KOPT-K1 (cell line): ENCODE measurements around the gene HOATZ.

Experiments
- H3K27ac ChIP-seq: fragments of 200-600 bp; sonication (generic); 2 replicates; pipeline ENCODE4 v1.5.1; 2016; ENCODE audit warnings: antibody characterized with exemption, mild to moderate bottlenecking, low read depth, low read length; ENCODE audit not compliant: poor library complexity, severe bottlenecking
- H3K36me3 ChIP-seq: fragments of 200-600 bp; sonication (generic); 2 replicates; pipeline ENCODE4 v1.5.1; 2017; ENCODE audit warnings: antibody characterized with exemption, mild to moderate bottlenecking, low read length, moderate library complexity; ENCODE audit not compliant: insufficient read depth
- H3K9me3 ChIP-seq: fragments of 200-600 bp; sonication (generic); 2 replicates; pipeline ENCODE4 v1.5.1; 2017; ENCODE audit warnings: antibody characterized with exemption, low read length, mild to moderate bottlenecking; ENCODE audit not compliant: insufficient read depth, poor library complexity, severe bottlenecking

The HOATZ gene

GRCh38 chr11:111510311-111510710 is 4.3 kb upstream of the HOATZ start:
- H3K36me3 ChIP-seq = no peaks in the 10 kb centered on the region
- H3K9me3 ChIP-seq = peaks cover 9% of the 10 kb centered on the region
- H3K27ac ChIP-seq = no peak overlapping the region

GRCh38 chr11:111512296-111513239 is 2.0 kb upstream of the HOATZ start, which contains the start of gene BTG4:
Gene BTG4, minus strand, starts transcription at chr11:111512386. Its CDS starts 13,610 bp downstream, at chr11:111498776.
- Histone ChIP-seq H3K27ac (no peak within 1 kb of the TSS), H3K9me3 (peaks cover 9% of the 10 kb centered on the region), H3K36me3 (no peaks in the 10 kb centered on the region)

GRCh38 chr11:111513240-111513605 is 1.4 kb upstream of the HOATZ start:
- Histone ChIP-seq H3K36me3 (no peaks in the 10 kb centered on the region), H3K27ac (no peak overlapping the region)

GRCh38 chr11:111515591-111515990 is 1.0 kb downstream of the HOATZ start:
- Histone ChIP-seq H3K27ac (no peak overlapping the region), H3K36me3 (no peaks in the 10 kb centered on the region)

More at GRCh38 chr11:111513240-111513605, 1.4 kb upstream of the HOATZ start:
- peaks cover 9% of the 10 kb centered on the region for H3K9me3 ChIP-seq

GRCh38 chr11:111518668-111519067 is 4.1 kb downstream of the HOATZ start:
- Histone ChIP-seq H3K9me3 (peaks cover 3% of the 10 kb centered on the region), H3K36me3 (no peaks in the 10 kb centered on the region), H3K27ac (no peak overlapping the region)

More at GRCh38 chr11:111515591-111515990, 1.0 kb downstream of the HOATZ start:
- H3K9me3 ChIP-seq = peaks cover 9% of the 10 kb centered on the region

- H3K9me3 ChIP-seq = no peaks in the 10 kb centered on the region
- H3K36me3 ChIP-seq = no peaks in the 10 kb centered on the region
- no peak overlapping the region for H3K27ac ChIP-seq
These were observed 6.0 kb downstream of the HOATZ start for GRCh38 chr11:111520560-111520959.

- no peaks in the 10 kb centered on the region for H3K9me3 ChIP-seq
- H3K36me3 ChIP-seq = no peaks in the 10 kb centered on the region
- H3K27ac ChIP-seq = no peak overlapping the region
These were observed 6.6 kb downstream of the HOATZ start for GRCh38 chr11:111521135-111521534.

- Histone ChIP-seq H3K27ac (no peak overlapping the region), H3K36me3 (no peaks in the 10 kb centered on the region), H3K9me3 (no peaks in the 10 kb centered on the region)
These were observed 7.8 kb downstream of the HOATZ start for GRCh38 chr11:111522426-111522825.

GRCh38 chr11:111523343-111523742 is 8.8 kb downstream of the HOATZ start:
- no peaks in the 10 kb centered on the region for H3K9me3 ChIP-seq
- no peak overlapping the region for H3K27ac ChIP-seq
- H3K36me3 ChIP-seq = no peaks in the 10 kb centered on the region

GRCh38 chr11:111524056-111524455 is 9.5 kb downstream of the HOATZ start:
- Histone ChIP-seq H3K36me3 (no peaks in the 10 kb centered on the region), H3K27ac (no peak overlapping the region), H3K9me3 (no peaks in the 10 kb centered on the region)

GRCh38 chr11:111525456-111525855 is 10.9 kb downstream of the HOATZ start:
- H3K36me3 ChIP-seq = no peaks in the 10 kb centered on the region
- no peak overlapping the region for H3K27ac ChIP-seq
- H3K9me3 ChIP-seq = no peaks in the 10 kb centered on the region

GRCh38 chr11:111526501-111526900 is 11.9 kb downstream of the HOATZ start:
- no peaks in the 10 kb centered on the region for H3K9me3 ChIP-seq
- no peak overlapping the region for H3K27ac ChIP-seq
- H3K36me3 ChIP-seq = no peaks in the 10 kb centered on the region

- H3K36me3 ChIP-seq = no peaks in the 10 kb centered on the region
- no peak overlapping the region for H3K27ac ChIP-seq
These were observed 12.7 kb downstream of the HOATZ start for GRCh38 chr11:111527279-111527678.

GRCh38 chr11:111528557-111528956 is 14.0 kb downstream of the HOATZ start:
- Histone ChIP-seq H3K9me3 (no peaks in the 10 kb centered on the region), H3K36me3 (no peaks in the 10 kb centered on the region), H3K27ac (no peak overlapping the region)

More at GRCh38 chr11:111527279-111527678, 12.7 kb downstream of the HOATZ start:
- no peaks in the 10 kb centered on the region for H3K9me3 ChIP-seq

- no peaks in the 10 kb centered on the region for H3K36me3 ChIP-seq
- H3K9me3 ChIP-seq = no peaks in the 10 kb centered on the region
- H3K27ac ChIP-seq = no peak overlapping the region
These were observed 15.5 kb downstream of the HOATZ start for GRCh38 chr11:111530091-111530490.

- no peaks in the 10 kb centered on the region for H3K36me3 ChIP-seq
- H3K27ac ChIP-seq = no peak overlapping the region
- no peaks in the 10 kb centered on the region for H3K9me3 ChIP-seq
These were observed 16.6 kb downstream of the HOATZ start for GRCh38 chr11:111531136-111531535.
